Measurements from ENCODE around the gene MYB.
"Not testable (repeated sequence)": the region's sequence is repeated elsewhere in the genome, so short reads cannot be mapped to it uniquely, and the experiment has no call there.

Gene MYB

DNA sequence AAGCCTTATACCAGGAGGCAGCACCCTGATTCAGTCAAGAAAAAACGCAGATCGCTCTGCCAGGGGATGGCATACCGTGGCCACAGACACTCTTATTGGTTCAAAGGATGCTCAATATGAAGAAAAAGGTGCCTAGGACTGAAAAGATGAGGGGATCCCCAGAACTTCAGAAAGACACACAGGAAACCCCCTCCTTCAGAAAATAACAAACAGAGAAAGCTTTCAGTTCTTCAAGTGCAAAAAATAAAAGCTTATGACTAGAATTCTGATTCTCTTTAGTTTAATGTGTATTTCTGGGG, 17.7 kb upstream of the MYB start:
- DNase-seq (ENCODE audit: low read depth in 3 of 3): peak in 1 of 3 donors; percentile 47

DNA sequence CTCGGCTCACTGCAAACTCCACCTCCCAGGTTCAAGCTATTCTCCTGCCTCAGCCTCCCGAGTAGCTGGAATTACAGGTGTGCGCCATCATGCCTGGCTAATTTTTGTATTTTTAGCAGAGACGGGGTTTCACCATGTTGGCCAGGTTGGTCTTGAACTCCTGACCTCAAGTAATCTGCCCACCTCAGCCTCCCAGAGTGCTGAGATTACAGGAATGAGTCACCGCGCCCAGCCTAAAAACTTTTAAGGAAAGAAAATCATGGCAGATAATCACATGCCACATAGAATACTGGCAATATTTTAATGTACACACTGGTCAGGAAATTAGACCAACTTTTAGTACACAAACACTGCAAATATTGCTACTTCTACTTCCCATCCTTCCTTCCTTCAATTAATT, 16.7 kb upstream of the MYB start:
- not testable (repeated sequence) for DNase-seq (ENCODE audit: low read depth in 3 of 3)

DNA sequence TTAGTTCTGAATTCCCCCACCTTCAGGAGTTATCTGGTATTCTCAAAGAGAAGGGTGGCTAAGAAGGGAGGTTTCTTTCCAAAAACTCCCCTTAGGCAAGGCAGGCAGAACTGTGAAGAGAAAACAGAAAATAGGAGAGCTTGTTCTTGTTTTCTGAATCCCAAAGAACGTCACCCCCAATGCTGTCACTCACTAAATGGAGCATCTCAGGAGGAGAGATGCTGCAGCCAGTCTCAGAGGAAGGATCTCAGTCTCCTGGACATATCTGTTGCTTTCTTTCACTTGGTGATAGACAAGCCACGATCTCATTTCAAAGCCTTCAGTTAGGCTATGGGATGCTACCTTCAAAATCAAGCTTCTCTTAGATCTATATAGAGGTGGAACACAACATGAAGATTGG, 16.1 kb upstream of the MYB start:
- DNase-seq (ENCODE audit: low read depth in 3 of 3): no peak

DNA sequence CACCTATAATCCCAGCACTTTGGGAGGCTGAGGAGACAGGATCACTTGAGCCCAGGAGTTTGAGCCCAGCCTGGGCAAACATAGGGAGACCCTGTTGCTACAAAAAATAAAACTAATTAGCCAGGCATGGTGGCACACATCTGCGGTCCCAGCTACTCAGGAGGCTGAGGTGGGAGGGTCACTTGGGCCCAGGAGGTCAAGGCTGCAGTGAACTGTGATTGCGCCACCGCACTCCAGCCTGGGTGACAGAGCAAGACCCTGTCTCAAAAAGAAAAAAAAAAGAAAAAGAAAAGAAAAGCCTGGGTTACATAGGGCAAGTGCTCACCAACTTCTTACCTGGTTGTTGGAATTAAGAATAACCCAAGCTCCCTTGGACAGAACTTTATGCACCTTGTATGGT, 14.6 kb upstream of the MYB start:
- no peak for DNase-seq (ENCODE audit: low read depth in 3 of 3)

DNA sequence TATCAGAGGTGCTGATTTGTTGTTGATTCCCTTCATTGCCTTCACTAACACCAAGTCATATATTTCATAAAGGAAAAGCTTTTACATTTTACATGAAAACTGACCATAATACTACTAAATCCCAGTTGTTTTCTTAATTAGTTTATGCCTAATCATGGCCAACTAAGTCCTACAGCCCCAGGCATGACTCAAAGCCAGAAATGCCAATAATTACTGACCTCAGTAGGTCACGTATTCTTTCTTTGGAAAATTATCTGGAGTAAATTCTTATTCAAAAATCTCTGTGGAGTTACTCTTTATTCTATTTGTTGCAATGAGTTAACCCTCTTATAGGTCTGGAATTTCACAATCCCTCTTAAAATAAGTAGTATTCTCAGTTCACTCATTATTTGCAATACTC, 13.5 kb upstream of the MYB start:
- no peak for DNase-seq (ENCODE audit: low read depth in 3 of 3)

DNA sequence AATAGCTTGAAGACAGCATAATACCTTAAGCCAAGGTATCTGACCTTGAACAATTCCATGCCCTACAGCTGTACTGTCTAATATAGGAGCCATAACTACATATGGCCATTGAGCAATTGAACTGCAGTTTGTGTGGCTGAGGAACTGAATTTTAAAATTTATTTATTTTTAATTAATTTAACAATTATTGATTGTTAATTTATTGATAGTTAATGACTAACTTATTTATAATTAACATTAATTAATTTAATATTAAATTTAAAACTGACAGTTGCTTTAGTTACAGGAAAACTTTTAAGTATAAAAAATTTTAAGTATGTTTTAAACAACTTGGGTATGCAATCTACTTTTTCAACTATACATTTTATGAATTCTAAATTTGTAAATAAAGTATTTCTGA, 12.3 kb upstream of the MYB start:
- no peak for DNase-seq (ENCODE audit: low read depth in 3 of 3)

DNA sequence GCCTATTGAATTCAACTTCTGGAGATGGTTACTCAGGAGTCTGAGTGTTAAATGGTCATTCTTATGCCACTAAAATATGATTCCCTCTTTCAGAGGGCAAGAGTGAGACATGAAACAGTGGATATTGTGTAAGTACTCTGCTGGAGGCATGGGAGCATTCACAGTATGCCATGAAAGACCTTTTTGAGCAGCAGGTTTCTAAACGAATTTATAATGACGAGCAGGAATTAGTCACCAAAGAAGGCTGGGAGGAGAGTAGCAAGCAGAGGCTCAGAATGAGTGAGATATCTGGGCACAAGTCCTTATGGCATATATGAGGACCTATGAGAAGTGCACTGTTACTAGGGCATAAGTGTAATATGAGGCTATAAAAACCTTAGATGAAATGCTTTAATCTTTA, 10.9 kb upstream of the MYB start:
- no peak for DNase-seq (ENCODE audit: low read depth in 3 of 3)

DNA sequence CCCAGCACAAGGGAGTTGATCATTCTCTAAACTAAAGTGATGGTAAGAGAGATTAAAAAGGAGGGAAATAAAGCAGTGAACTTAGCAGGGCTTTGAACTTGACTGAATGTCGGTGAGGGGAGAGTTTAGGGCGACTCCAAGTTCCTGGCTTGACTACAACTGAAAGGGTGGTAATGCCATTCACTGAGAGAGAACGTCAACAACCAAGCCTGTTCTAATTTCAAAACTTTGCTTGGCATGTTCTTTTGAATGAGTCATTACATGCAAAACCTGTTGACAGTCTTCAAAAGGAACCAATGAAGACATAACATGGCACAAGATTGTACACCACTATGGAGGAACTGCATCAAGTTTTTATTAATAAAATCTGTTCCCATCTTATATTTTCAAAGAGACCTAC, 10.3 kb upstream of the MYB start:
- DNase-seq (ENCODE audit: low read depth in 3 of 3): no peak

DNA sequence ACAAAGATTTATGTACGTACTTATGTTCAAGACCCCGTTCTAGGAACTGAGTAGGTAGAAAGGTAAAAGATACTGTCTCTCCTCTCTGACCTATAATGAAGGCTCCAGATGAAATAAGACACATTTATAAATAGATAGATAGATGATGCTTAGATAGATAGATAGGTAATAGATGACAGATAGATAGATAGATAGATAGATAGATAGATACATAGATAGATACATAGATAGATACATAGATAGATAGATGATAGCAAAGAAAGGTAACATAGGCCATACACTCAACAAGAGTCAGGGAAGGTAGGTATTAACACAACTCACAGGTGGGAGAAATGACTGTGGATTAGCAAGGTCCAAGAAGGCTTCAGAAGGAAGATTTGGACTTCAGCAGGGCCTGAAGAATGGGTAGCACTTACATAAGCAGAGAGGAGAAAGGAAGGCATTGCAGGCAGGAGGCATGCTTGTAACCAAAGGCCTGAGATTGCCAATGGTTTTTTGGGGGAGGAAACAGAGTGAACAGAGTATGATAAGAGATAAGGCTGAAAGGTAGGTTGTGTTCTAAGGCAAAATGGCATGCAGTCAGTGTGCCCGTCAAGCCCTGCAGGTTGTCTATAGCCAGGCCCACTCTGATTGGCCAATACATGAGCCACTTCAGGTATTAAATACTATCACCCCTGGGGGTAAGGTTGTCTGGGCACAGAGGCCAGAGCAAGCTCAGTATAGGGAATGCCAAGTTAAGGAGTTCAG, 7.7 kb upstream of the MYB start:
- DNase-seq (ENCODE audit: low read depth in 3 of 3): no peak

DNA sequence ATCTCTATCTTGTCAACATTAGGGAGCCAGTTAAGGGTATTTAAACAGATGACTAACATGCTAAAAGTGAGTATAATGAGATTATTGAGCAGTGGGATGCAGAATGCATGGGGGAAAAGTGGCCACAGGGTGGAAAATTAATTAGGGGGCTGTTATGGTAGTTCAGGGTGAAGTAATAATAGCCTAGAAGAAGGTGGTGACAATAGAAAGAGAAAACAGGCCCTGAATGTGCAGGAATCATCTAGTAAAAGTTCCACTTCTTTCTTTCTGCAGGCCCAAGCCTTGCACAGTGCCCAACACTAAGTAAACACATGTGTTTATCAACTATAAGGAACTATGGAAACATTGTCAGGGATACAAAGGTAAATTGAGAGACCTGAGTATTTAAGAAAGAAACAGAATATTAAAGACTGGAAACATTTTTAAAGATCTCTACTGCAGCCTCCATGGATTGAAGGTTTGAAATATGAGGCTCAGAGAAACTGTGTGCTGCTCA, 7.1 kb upstream of the MYB start:
- DNase-seq (ENCODE audit: low read depth in 3 of 3): no peak

DNA sequence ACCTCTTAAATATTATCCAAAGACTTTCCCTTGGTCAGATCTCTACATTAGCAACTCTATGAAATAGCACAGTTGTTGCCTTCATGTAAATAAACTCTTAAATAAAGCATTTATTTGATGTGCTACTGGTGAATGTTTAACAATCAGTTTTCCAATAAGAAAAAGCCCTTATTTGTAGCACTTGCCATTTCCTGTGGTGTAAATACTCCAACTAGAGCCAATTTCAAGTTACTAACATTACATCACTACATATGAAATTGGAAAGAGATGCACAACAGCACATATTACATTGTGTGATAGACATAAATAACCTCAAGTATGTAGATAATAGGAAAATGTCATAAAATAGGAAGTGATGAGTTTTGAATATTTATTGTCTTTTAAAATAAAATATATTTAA, 5.0 kb upstream of the MYB start:
- no peak for DNase-seq (ENCODE audit: low read depth in 3 of 3)

DNA sequence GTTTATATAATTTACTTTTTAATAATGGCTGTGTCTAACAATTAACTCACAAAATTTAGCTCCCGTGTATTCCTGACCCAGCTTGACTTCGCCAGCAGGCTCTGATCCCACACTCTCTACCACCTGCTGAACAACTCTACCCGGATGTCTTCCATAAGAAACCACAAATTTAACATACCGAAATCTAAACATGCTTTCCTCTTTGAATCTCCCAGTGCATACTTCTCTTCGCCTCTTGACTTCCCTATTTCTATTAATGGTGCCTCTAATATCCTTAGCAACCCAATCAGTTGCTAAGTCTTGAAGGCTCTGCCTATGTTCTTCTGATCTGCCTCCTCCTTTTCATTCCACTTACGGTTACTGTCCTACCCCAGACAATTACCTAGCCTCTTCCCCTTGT, 4.6 kb upstream of the MYB start:
- DNase-seq (ENCODE audit: low read depth in 3 of 3): no peak

DNA sequence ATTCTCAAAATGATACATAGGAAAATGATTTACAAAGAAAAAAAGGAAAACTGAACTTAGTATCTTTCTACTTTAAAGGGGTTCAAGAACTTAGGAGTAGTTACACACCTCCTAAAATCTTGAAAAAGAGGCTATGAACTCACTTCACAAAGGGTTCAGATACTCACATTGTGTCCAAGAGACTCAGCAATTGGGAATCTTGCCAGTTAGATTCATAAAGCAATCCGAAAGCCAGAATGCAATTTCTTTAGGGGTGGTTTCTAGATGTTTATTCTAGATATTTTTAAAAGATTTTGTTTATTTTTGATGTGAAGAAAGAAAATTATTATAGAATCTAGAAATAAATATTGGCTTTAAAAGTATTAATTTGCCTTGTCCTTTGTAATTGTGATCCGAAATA, 1.7 kb upstream of the MYB start:
- DNase-seq (ENCODE audit: low read depth in 3 of 3): no peak

DNA sequence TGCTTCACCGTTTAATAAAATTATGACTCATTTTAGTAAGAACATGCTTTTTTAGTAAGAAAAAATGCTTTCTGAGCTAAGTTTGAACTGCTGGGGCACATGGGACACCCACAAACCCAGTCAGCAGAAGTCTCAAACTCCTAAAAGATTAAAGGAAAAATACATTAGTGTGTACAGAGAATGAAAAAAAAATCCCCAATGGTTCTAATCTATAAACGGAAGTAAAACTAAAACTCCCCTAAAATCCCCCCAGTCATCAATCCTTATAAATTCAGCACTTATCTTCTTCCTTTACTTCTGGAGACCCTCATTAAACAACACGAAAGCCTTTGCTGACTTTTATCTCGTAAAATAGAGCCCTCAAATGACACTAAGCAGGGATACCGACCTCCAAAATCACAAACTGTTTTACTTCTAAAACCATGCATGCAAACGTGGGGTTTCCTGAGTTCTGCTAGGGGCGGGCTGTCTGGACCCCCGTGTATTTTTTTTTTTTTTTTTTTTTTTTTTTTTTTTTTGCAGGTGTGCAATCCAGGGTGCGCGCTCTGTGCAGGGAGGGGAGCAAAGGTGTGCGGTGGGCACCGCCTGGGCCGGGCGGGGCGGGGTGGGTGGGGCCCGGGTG, 1.1 kb upstream of the MYB start:
- DNase-seq (ENCODE audit: low read depth in 3 of 3): no peak

DNA sequence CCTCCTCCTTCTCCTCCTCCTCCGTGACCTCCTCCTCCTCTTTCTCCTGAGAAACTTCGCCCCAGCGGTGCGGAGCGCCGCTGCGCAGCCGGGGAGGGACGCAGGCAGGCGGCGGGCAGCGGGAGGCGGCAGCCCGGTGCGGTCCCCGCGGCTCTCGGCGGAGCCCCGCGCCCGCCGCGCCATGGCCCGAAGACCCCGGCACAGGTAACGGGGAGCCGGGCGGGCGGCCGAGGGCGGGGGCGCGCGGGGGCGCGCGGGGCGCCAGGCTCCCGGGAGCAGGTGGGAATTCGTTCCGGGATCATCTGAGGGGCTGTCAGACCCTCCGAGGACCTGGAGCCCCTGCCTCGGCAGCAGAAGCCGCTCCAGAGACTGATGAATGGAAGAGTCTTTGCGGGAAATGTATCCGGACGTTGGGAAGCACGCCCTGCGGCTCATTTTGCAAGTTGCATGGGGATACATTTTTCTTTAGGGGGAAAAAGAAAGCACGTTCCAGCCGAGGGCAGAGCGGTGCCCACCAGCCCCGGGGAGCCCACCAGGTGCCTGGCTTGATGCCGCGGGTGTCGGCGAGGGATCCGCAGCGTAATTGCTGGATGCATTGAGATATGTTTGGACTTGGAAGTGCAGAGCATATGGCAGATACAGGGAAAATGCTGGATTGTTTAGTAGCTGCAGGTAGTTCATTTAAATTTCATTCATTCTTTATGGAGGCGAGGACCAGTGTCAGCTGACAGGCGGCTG, 394 bp downstream of the MYB start:
- no peak for DNase-seq (ENCODE audit: low read depth in 3 of 3)

DNA sequence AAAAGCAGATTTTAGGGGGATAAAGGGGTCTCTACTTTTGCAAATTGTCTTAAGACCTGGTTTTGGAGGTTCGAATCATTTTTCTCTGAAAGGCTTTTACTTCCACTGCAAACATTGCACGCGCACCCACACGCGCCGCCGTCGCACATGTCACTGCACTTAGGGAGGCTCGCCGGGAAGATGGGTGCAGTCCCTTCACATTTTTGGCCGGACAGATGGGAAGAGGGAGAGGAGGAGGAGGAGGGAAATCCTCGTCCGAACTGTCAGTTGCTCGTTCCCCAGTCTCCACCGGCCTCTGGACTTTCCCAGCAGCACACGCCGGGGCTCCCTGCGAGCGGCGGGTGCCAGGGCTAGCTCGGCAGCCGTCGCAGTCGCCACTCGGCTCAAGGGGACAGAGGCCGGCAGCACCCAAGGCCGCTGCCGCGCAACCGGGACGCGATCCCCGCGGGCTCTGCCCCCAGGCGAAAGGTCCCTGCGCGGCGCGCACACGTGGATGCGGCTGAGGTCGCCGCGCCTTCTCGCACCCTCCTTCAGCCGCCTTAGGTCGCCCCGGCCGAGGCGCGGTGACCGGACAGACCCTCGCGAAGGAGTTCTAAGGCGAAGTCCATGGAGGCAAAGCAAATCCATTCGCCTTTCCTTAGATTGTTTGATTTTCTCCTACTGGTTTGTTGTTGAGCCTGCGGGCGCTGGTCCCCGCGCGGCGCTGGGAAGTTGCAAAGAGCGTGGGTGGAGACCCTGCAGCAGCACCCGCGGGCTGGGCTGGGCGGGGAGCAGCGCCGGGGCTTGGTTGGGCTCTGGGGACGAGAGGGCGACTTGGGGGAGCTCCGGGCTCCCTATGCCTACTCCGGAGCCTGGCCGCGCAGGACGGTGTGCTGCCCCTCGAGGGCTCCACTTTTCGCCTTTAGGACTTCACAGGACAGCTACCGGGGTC, 1.2 kb downstream of the MYB start:
- peak in 1 of 3 donors; percentile 38 for DNase-seq (ENCODE audit: low read depth in 3 of 3)

DNA sequence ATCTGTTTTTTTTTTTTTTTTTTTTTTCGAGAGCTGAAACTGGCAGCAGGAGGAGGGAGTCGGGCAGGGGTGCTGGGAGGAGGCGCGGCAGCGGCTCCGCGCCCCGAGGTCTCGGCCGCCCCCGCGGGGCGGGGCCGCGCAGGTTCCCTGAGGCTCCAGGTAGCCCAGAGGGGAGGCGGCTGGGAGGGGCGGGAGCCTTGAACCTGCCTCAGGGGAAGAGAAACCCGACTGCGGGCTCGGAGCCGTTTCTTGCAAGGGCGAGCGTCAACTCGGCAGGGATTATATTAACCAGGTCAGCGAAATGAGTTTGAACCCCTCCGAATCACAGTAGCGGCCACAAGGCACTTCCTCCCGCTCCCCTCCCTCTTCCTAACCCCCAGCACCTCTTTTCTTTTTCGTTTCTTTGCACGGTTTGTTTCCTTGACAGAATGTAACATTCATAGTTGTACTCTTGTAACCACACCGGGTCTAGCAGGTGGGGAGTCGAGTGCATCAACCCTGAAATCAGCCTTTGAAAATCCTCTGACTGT, 2.0 kb downstream of the MYB start:
- peak; percentile 43 to 74 (median 68) for DNase-seq (ENCODE audit: low read depth in 3 of 3)

DNA sequence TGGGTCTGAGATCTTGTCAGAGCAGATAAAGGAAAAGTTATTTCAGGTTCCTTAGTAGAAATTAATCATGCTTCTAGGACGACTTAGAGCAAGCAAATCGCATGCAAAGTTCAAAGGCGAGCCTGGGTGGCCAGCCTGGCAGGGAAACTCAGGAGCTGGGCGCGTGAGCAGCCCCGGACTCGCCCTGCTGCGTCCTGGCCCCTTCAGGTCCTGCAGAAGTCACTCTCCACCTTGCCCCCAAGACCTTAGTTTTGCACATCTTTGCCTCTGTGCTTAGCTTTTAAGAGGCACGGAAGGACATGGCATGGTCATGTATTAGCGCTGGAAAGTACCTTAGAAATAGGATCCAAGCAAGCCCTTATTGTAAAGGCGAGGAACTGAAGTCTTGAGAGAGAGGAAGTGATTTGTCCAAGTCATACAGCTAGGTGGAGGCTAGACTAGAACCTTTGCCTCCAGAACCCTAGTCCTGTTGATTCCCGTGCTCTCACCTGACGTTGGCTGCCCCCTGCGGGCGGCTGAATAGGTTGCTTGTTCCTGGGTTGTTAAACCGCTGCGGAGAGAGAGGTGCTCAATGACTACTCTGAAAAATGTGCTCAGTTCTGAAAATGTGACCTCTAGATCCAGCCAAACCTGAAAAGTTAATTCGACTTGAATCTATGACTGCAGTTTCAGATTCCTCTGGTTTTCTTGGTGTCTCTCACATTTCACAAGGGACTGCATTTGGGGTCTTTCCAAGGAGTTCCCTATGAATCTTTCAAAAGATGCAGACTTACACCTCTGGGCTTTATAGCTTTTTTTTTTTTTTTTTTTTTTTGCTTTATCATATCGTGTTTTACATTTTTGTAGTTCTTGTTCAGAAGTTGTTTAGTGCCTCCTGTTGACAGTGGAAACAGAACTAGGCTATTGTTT, 2.7 kb downstream of the MYB start:
- peak; percentile 57 to 76 (median 72) for DNase-seq (ENCODE audit: low read depth in 3 of 3)

DNA sequence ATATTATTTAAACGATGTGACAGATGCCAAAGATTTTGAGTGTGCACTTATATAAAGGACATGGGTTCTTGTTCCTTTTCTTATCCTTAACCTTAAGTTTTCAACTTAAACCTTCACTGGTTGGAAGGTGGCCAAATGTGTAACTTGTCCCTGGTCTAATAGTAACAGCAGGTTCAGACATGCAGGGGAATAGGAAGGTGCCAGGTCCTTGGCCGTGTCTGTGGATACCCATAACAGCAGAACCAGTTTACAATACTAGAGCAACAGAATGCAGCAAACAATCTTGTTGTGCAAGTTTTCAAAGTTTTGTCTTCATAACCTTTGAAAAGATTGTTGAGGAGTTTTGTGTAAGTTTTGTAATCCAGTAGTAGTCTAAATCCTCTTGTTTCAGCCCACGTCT, 4.4 kb downstream of the MYB start:
- DNase-seq (ENCODE audit: low read depth in 3 of 3): no peak

DNA sequence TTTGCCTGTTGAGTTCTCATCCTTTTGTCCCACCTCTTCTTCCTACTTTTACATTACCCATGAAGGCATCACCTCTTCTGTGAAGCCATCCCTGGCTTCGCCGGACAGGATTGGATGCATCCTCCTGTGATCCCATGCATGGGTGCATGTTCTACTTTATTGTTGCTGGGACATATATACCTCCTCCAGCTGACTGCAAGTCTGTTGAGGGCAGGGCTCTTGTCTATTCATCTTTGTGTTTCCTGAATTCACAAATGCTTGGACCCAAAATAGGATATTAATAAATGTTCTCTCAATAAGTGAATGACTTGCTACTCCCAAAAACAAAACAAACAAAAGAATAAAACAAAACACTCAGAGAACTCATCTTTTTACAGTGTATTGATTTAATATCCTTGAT, 5.1 kb downstream of the MYB start:
- no peak for DNase-seq (ENCODE audit: low read depth in 3 of 3)

DNA sequence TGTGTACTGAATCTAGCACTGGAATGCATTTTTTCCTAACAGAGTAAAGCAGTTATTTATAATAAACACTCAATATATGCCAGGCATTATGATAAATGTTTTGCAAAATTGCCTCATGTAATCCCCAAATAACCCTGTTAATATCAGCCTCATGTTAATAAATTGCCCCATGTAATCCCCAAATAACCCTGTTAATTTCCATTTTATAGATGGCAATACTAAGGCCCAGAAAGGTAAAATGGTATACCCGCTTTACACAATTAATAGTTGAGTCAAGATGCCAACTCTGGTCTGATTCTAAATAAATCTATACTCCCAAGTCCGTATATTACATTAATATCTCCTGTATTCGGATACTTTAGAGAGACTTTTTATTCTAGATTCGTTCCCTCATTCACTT, 6.3 kb downstream of the MYB start:
- DNase-seq (ENCODE audit: low read depth in 3 of 3): no peak
